Dendritic cell treated with granulocyte-macrophage colony-stimulating factor and Interleukin-4, amounts not matched to agents 40 ng/mL and 50 ng/mL, for 4 days (primary cell): Measurements from ENCODE around the gene GRIN2D.
"Not testable (repeated sequence)": the region's sequence is repeated elsewhere in the genome, so short reads cannot be mapped to it uniquely, and the experiment has no call there.

Experiments
- H3K27ac Mint-ChIP-seq: one replicate; pipeline ENCODE4 v1.8.0; 2022; ENCODE audit warnings: mild to moderate bottlenecking, mixed read lengths
- H3K27me3 Mint-ChIP-seq: one replicate; pipeline ENCODE4 v1.8.0; 2022; ENCODE audit warnings: mild to moderate bottlenecking, mixed read lengths
- H3K36me3 Mint-ChIP-seq: one replicate; pipeline ENCODE4 v1.8.0; 2022; ENCODE audit warnings: low read depth, mixed read lengths
- H3K4me1 Mint-ChIP-seq: one replicate; pipeline ENCODE4 v1.8.0; 2022; ENCODE audit warnings: low read depth, mixed read lengths
- H3K4me3 Mint-ChIP-seq: one replicate; pipeline ENCODE4 v1.8.0; 2022; ENCODE audit warnings: mild to moderate bottlenecking, moderate library complexity, mixed read lengths
- H3K9me3 Mint-ChIP-seq: one replicate; pipeline ENCODE4 v1.8.0; 2022; ENCODE audit warnings: mixed read lengths
- intact Hi-C: fragments of 100-400 bp; cut with micrococcal nuclease; formaldehyde crosslinking; loops from one replicate; pipeline ENCODE4 v1.15.0; 2022

The GRIN2D gene

GRCh38 chr19:48382286-48382685 is 11.2 kb upstream of the GRIN2D start:
- peaks cover 19% of the 10 kb centered on the region for H3K4me1 Mint-ChIP-seq
- no peaks in the 10 kb centered on the region for H3K9me3 Mint-ChIP-seq
- peaks cover 74% of the 10 kb centered on the region for H3K36me3 Mint-ChIP-seq
- H3K27ac Mint-ChIP-seq = peak overlapping the region; percentile 39
- H3K4me3 Mint-ChIP-seq = no peak overlapping the region
- no peaks in the 10 kb centered on the region for H3K27me3 Mint-ChIP-seq
- intact Hi-C loops = no loop called here

- H3K4me3 Mint-ChIP-seq = no peak overlapping the region
- intact Hi-C loops = no loop called here
- no peaks in the 10 kb centered on the region for H3K9me3 Mint-ChIP-seq
- peaks cover 30% of the 10 kb centered on the region for H3K4me1 Mint-ChIP-seq
- no peaks in the 10 kb centered on the region for H3K27me3 Mint-ChIP-seq
- H3K36me3 Mint-ChIP-seq = peaks cover 96% of the 10 kb centered on the region
- no peak overlapping the region for H3K27ac Mint-ChIP-seq
Measured at GRCh38 chr19:48385461-48386087, 7.9 kb upstream of the GRIN2D start.

GRCh38 chr19:48386981-48387380 is 6.5 kb upstream of the GRIN2D start:
- Mint-ChIP-seq H3K9me3 (no peaks in the 10 kb centered on the region), H3K36me3 (peaks cover 92% of the 10 kb centered on the region), H3K4me1 (peaks cover 36% of the 10 kb centered on the region), H3K4me3 (no peak overlapping the region), H3K27me3 (peaks cover 6% of the 10 kb centered on the region), H3K27ac (no peak overlapping the region)
- intact Hi-C loops = no loop called here

- Mint-ChIP-seq H3K27me3 (peaks cover 40% of the 10 kb centered on the region), H3K36me3 (peaks cover 57% of the 10 kb centered on the region), H3K9me3 (no peaks in the 10 kb centered on the region), H3K27ac (peak overlapping the region; percentile 96), H3K4me1 (peaks cover 39% of the 10 kb centered on the region), H3K4me3 (peak overlapping the region; percentile 89)
- intact Hi-C loops = loop anchor here (2.0 to 5.0 kb wide), 3 partner anchors 26 to 68 kb away; partner anchors contain the start of genes GRWD1 and SYNGR4
Measured at GRCh38 chr19:48390188-48391099, 3.0 kb upstream of the GRIN2D start.

- H3K4me1 Mint-ChIP-seq = peaks cover 49% of the 10 kb centered on the region
- H3K27me3 Mint-ChIP-seq = peaks cover 49% of the 10 kb centered on the region
- H3K4me3 Mint-ChIP-seq = peak within 1 kb of the TSS; percentile 89
- no peaks in the 10 kb centered on the region for H3K9me3 Mint-ChIP-seq
- peaks cover 48% of the 10 kb centered on the region for H3K36me3 Mint-ChIP-seq
- peak within 1 kb of the TSS; percentile 96 for H3K27ac Mint-ChIP-seq
- intact Hi-C loops = loop anchor here (2.0 to 5.0 kb wide), 3 partner anchors 27 to 69 kb away; partner anchors contain the start of genes GRWD1 and SYNGR4
Measured at GRCh38 chr19:48391100-48392005, 2.1 kb upstream of the GRIN2D start, which contains the start of gene KDELR1. Gene KDELR1 (minus strand): TSS chr19:48391551. CDS start chr19:48391358, 193 bp downstream.

- Mint-ChIP-seq H3K4me1 (peaks cover 51% of the 10 kb centered on the region), H3K27me3 (peaks cover 55% of the 10 kb centered on the region), H3K27ac (peak overlapping the region; percentile 96), H3K36me3 (peaks cover 42% of the 10 kb centered on the region)
- intact Hi-C loops = loop anchor here (5.0 kb wide), 1 partner anchor 70 kb away; a partner anchor contains a TSS
- H3K4me3 Mint-ChIP-seq, H3K9me3 Mint-ChIP-seq: not testable (repeated sequence)
Measured at GRCh38 chr19:48392006-48392344, 1.5 kb upstream of the GRIN2D start.

- Mint-ChIP-seq H3K27me3 (peaks cover 65% of the 10 kb centered on the region), H3K9me3 (no peaks in the 10 kb centered on the region), H3K4me1 (peaks cover 61% of the 10 kb centered on the region), H3K4me3 (no peak overlapping the region), H3K27ac (peak overlapping the region; percentile 96), H3K36me3 (peaks cover 40% of the 10 kb centered on the region)
- intact Hi-C loops = loop anchor here (5.0 kb wide), 1 partner anchor 71 kb away; a partner anchor contains a TSS
Measured at GRCh38 chr19:48392860-48393558, 459 bp upstream of the GRIN2D start.

- Mint-ChIP-seq H3K9me3 (peaks cover 5% of the 10 kb centered on the region), H3K27ac (peak overlapping the region; percentile 60), H3K4me3 (no peak overlapping the region), H3K36me3 (peaks cover 27% of the 10 kb centered on the region), H3K27me3 (peaks cover 67% of the 10 kb centered on the region), H3K4me1 (peaks cover 65% of the 10 kb centered on the region)
- intact Hi-C loops = loop anchor here (5.0 kb wide), 1 partner anchor 72 kb away; a partner anchor contains a TSS
Measured at GRCh38 chr19:48394331-48395169, 1.1 kb downstream of the GRIN2D start.

GRCh38 chr19:48395170-48395455 is 1.6 kb downstream of the GRIN2D start:
- intact Hi-C loops = no loop called here
- Mint-ChIP-seq H3K4me1 (peaks cover 67% of the 10 kb centered on the region), H3K27me3 (peaks cover 67% of the 10 kb centered on the region)

GRCh38 chr19:48395499-48395898 is 2.0 kb downstream of the GRIN2D start:
- intact Hi-C loops = no loop called here
- H3K27ac Mint-ChIP-seq = no peak overlapping the region
- peaks cover 63% of the 10 kb centered on the region for H3K4me1 Mint-ChIP-seq
- peaks cover 22% of the 10 kb centered on the region for H3K36me3 Mint-ChIP-seq
- H3K9me3 Mint-ChIP-seq = peaks cover 9% of the 10 kb centered on the region
- peaks cover 67% of the 10 kb centered on the region for H3K27me3 Mint-ChIP-seq
- no peak overlapping the region for H3K4me3 Mint-ChIP-seq

More at GRCh38 chr19:48395170-48395455, 1.6 kb downstream of the GRIN2D start:
- H3K9me3 Mint-ChIP-seq = peaks cover 9% of the 10 kb centered on the region
- H3K36me3 Mint-ChIP-seq = peaks cover 25% of the 10 kb centered on the region
- no peak overlapping the region for H3K4me3 Mint-ChIP-seq
- no peak overlapping the region for H3K27ac Mint-ChIP-seq

- peaks cover 65% of the 10 kb centered on the region for H3K4me1 Mint-ChIP-seq
- peaks cover 9% of the 10 kb centered on the region for H3K9me3 Mint-ChIP-seq
- intact Hi-C loops = no loop called here
- peaks cover 14% of the 10 kb centered on the region for H3K36me3 Mint-ChIP-seq
- no peak overlapping the region for H3K27ac Mint-ChIP-seq
- no peak overlapping the region for H3K4me3 Mint-ChIP-seq
- H3K27me3 Mint-ChIP-seq = peaks cover 67% of the 10 kb centered on the region
Measured at GRCh38 chr19:48396016-48396823, 2.8 kb downstream of the GRIN2D start.

GRCh38 chr19:48396824-48397176 is 3.3 kb downstream of the GRIN2D start:
- Mint-ChIP-seq H3K4me1 (peaks cover 65% of the 10 kb centered on the region), H3K4me3 (no peak overlapping the region), H3K27me3 (peaks cover 64% of the 10 kb centered on the region), H3K36me3 (peaks cover 10% of the 10 kb centered on the region), H3K27ac (peak overlapping the region; percentile 82), H3K9me3 (peaks cover 9% of the 10 kb centered on the region)
- intact Hi-C loops = no loop called here
